CD4-positive, alpha-beta T cell treated with Interleukin-17A for 1 hour (primary cell): ENCODE measurements around the gene TMEM213.
"Not testable (repeated sequence)": the region's sequence is repeated elsewhere in the genome, so short reads cannot be mapped to it uniquely, and the experiment has no call there.

Experiments
- DNase-seq: peaks from one replicate; pipeline ENCODE4 v3.0.0-alpha.2; 2020

The TMEM213 gene

GRCh38 chr7:138797715-138798320, at the start of gene TMEM213, which contains the start of gene ATP6V0A4:
TSS of gene TMEM213 (plus strand) at chr7:138797994. CDS start at chr7:138798105, 111 bp downstream.
TSS of gene ATP6V0A4 (minus strand) at chr7:138798196. CDS start at chr7:138771247, 26,949 bp downstream.
- peak; percentile 11 for DNase-seq

DNA sequence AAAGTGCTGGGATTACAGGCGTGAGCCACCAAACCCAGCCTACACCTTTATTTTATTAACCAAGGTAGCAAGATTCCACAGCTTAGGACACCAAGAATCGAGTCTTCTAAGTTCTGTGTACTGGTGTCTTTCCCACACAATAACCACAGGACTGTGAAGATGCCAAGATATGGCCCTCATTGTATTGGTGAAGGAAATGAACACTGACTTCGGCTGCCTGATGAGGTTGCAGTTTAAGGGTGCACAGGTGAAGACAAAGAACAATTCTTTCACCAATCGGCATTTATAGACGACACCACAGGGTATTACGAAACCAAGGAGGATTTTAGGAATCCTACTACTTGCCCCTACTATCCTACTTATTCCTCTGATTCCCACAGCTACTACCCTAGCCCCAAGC, 49.1 kb upstream of the TMEM213 start:
- no peak for DNase-seq

DNA sequence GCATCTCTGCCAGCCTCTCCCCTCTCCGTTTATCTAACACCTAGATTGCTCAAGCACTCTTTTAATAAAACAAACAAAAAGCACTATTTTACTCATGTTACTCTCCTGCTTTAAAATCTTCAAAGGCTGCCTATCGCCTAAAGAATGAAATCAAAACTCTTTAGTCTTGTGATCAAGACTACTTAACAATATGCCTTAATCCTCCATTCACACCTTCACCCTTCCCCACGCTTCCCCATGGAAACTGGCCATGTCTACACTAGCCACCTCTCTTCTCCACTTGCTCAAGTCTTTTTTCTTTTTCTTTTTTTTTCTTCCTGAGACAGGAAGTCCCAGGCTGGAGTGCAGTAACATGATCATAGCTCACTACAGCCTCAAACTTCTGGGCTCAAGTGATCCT, 47.8 kb upstream of the TMEM213 start:
- DNase-seq = no peak

DNA sequence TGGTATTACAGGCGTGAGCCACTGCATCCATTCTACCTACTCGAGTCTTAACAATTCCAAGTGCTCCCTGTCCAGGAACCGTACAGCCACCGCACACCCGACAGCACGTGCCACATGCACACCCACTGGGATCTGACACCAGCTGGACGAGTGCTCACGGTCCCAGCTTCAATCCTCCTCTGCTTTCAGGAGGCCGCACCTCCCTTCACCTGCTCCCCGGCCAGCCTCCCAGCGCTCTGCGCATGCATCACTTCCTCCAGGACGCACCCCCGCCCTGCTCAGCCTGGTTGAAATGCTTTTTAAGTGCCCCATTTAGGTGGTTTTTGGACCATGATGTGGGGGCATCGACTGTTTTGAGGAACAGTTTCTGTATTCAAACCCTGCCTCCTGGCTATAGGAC, 47.3 kb upstream of the TMEM213 start:
- no peak for DNase-seq

DNA sequence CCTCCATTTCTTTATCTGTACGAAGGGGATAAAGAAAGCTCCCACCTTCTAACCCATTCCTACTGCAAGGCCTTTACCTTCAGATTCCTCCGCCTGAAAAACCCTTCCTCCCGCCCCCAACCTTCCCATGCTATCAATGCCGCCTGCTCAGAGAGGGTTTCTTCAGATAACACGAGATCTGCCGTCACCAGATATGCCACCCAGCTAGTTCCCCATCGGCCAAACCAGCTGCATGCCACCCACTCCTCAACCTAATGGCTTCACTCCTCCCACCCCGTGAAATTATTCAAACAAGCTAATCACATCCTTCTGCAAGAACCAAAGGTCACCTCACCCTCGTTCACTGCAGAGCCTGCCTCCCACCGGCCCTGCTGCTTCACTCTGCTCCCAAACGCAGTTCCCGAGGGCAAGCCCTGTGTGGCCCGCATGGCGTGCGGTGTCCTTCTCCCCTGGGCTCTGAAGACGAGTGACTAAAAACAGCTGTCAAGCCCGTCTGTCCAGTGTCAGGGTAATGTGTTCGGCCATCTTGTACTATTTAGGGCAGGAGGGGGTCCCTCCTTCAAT, 46.8 kb upstream of the TMEM213 start:
- no peak for DNase-seq

DNA sequence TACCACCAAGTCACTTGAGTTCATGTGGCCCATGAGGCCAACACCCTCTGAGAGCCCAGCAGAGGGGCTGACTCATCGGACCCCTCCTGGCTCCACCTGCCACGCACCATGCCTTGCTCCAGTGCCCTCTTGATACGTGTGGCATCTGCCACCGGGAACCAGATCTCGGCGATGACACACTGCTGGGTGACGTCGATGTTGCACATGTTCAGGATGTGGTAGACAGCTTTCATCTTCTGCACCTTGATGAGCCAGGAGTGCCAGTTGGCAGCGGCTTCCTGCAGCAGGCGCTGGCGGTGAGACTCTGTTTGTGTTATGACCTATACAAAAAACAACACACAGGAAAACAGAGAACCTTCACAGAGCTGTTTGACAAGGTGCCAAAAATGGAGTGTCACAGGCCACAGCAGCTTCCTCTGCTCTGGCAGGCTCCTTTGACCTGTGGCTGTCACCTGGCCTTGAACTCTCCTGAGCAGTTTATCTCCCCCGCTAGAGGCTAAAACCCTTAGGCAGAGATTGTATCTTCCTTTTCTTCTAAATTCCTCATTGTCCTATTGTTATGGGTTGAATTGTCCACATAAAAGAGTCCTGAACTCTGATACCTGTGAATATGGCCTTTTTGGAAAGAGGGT, 45.2 kb upstream of the TMEM213 start:
- DNase-seq = peak; percentile 96

GRCh38 chr7:138753150-138753518, 44.7 kb upstream of the TMEM213 start:
- peak; percentile 4 for DNase-seq

DNA sequence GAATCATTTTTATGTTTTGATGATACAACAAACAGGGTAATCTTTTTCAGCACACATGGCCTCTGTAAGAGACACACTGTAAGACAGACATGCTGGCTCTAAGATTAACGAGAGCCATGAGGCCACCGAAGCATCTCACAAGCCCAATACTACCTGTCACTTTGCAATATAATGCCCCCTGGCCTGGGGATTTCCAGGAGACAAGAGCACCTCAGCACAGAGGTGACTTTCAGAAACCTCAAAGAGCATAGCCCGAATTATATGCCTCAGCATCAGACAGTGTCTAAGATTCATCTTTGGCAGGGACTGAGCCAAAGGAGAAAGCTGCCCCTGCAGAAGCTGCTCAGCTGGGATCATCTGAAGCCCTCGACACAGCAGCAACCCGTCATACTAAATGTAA, 44.2 kb upstream of the TMEM213 start:
- peak; percentile 56 for DNase-seq

DNA sequence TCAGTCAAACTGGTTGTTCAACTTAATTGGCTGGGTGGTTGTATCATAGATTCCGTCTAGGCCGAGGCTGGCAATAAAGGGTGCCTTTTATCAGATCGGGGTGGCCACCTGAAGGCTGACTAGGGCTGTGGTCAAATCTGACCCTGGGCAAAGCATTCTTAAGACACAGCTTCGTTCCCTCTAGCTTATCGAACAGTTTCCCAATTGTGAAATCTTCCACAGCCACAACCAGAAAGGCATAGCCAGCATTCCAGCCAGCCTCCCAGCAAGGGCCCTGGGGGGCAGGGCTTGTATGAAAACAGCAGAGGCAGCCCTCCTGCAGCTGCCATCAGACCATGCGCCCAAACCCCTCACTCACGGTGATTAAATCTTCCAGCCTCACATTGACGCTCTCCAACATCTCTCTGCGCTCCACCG, 42.5 kb upstream of the TMEM213 start:
- no peak for DNase-seq

DNA sequence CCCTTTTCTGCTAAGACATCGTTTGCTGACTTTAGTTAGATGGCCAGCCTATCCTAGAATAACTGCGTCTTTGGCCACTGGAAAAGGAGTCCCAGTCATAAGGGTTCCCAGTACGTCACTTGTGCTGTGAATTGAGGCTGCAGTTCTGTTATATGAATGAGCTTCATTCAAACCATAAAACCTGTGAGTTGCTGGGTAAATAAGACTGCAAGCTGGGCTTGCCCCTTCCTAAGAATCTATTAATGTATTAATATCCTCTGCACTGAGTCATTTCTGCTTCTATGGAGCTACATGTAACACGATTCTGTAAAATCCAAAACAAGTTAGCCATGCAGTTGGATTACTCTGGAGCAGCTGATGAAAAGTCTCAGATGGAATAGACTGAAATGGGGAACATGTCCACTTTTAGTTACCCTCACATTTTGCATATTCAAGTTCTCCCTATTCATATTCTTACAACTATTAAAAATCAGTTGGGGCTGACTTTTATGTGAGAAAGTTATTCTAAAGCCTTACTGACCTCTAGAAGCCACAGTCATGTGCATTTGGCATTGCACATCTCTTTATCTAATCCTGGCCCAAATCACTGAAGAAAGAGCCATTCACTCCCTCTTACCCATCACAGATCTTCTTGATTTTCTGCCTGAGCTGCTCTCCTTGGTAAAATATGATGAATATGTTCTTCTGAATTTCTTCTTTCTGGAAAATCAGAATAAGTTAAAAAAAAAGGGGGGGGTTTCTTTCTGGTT, 41.8 kb upstream of the TMEM213 start:
- DNase-seq = no peak

DNA sequence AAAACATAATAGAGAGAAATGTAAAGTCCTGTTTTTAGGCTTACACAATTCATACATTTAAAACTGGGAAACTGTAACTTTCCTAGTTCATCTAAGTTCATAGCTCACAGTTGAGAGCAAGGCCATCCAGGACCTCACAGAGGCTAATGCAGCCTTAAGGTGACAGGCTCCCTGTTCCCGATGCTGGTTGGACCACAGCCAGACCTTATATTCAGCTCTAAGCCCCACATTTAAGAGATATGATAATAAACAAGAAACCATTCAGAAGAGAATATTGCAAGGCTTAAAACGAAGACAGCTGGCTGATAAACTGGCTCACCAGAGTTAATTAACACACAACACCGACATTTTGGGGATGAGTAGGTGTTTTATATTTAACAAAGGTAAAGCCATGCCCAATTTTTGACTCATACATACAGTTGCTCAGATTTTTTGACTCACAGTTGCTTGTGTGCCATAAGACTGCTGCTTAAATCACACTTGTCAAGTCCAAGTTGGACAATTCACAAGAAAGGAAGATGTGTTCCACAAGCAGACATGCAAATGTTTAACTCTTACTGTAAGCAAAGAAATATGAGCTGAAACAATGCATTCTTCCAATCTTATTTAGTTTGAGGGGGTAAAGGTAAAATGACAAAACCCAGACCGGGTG, 41.1 kb upstream of the TMEM213 start:
- no peak for DNase-seq

- no peak for DNase-seq
Observed at GRCh38 chr7:138768241-138768640, 29.6 kb upstream of the TMEM213 start.

DNA sequence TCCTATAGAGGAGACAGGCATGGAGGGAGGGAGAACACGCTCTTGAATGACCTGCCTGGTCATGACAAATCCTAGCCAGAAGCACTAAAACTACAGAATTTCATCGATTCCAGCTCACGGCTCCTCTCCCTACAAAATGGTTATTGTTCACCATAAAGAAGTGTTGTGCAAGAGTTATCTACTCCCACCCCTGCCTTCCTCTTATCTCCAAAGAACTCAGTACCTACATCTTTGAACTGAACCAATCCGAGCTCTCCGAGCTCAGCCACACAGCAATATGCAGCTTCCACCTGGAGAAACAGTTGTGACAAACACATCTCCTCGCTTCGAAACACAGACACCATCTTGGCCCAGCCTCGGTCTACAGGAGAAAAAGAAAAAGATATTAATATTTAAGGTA, 26.9 kb upstream of the TMEM213 start:
- no peak for DNase-seq

- DNase-seq = no peak
Observed at GRCh38 chr7:138773176-138773575, 24.6 kb upstream of the TMEM213 start.

- DNase-seq = no peak
Observed at GRCh38 chr7:138773817-138774216, 24.0 kb upstream of the TMEM213 start.

GRCh38 chr7:138776166-138776833, 21.5 kb upstream of the TMEM213 start:
- no peak for DNase-seq

DNA sequence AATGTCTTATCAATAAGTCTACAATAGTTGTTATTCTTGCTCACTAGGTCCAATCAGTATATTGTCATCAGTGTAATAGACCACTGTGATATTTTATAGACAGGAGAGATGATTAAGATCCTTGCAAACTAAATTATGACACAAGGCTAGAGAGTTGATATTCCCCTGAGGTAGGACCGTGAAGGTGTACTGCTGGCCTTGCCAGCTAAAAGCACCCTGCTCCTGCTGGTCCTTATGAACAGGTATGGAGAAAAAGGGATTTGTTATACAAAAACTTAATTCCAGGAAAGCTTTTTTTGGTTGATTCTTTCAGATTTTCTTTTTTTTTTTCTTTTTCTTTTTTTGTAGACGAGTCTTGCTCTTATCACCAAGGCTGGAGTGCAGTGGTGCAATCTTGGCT, 16.8 kb upstream of the TMEM213 start:
- DNase-seq = no peak

- no peak for DNase-seq
Observed at GRCh38 chr7:138784692-138785091, 13.1 kb upstream of the TMEM213 start.

- DNase-seq = no peak
Observed at GRCh38 chr7:138785587-138786437, 12.0 kb upstream of the TMEM213 start.

- no peak for DNase-seq
Observed at GRCh38 chr7:138796038-138796615, 1.7 kb upstream of the TMEM213 start.

DNA sequence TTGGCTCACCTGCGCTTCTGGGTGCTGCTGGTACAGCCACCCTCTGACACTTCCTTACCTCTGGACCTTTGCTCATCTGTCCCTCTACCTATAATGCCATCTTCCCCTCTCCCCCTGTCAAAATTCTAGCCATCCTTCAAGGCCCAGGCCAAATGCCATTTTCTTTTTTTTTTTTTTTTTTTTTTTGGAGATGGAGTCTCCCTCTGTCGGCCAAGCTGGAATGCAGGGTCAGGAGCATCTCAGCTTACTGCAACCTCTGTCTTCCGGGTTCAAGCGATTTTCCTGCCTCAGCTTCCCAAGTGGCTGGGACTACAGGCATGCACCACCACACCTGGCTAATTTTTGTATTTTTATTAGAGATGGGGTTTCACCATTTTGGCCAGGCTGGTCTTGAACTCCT, 748 bp upstream of the TMEM213 start:
- DNase-seq = not testable (repeated sequence)
